CD14-positive monocyte (primary cell): ENCODE measurements around the gene GPR39. TPM values are rescaled to one million over a fixed set of nuclear protein-coding genes. Genes with fewer than 3 reads are reported as not detected.

Experiments used
- DNase-seq, 3 donors: peaks; one replicate each; pipeline ENCODE4 v3.0.0-alpha.2; 2011 to 2022
- H2AFZ ChIP-seq: 2 replicates; pipeline ENCODE4 v1.6.0; 2012; ENCODE audit warnings: mild to moderate bottlenecking, low read depth, low read length, inconsistent platforms; ENCODE audit not compliant: insufficient read depth, poor library complexity, severe bottlenecking
- H3K27ac ChIP-seq, 2 donors: 1 replicate in 1 of 2; 2 replicates in 1 of 2; pipeline ENCODE4 v1.5.1; 2012 to 2013; ENCODE audit warnings: low read length in 2 of 2, control low read depth in 1 of 2, inconsistent platforms in 1 of 2, low read depth in 1 of 2, mild to moderate bottlenecking in 1 of 2
- H3K27me3 ChIP-seq, 2 donors: one replicate each; pipeline versions ENCODE4 v1.6.0 to v1.6.1; 2011 to 2013; ENCODE audit warnings: low read length in 2 of 2; ENCODE audit not compliant: control insufficient read depth in 2 of 2, insufficient read depth in 2 of 2
- H3K36me3 ChIP-seq, 2 donors: replicated peaks in 1 of 2; 1 replicate in 1 of 2; 2 replicates in 1 of 2; pipeline versions ENCODE4 v1.5.1 to v1.6.1; 2012 to 2013; ENCODE audit warnings: low read length in 2 of 2, control low read depth in 1 of 2, inconsistent platforms in 1 of 2, mild to moderate bottlenecking in 1 of 2; ENCODE audit not compliant: insufficient read depth in 2 of 2, control insufficient read depth in 1 of 2
- H3K4me1 ChIP-seq, 2 donors: 1 replicate in 1 of 2; 2 replicates in 1 of 2; pipeline versions ENCODE4 v1.5.1 to v1.6.1; 2012 to 2013; ENCODE audit warnings: low read length in 2 of 2, control low read depth in 1 of 2, inconsistent platforms in 1 of 2, mild to moderate bottlenecking in 1 of 2, moderate library complexity in 1 of 2; ENCODE audit not compliant: insufficient read depth in 2 of 2, control insufficient read depth in 1 of 2
- H3K4me2 ChIP-seq: replicated peaks from 2 replicates; pipeline ENCODE3; 2012; ENCODE audit warnings: low read length, moderate library complexity, mild to moderate bottlenecking; ENCODE audit not compliant: poor library complexity, severe bottlenecking; ENCODE audit errors: extremely low read depth
- H3K4me3 ChIP-seq, 3 experiments: fragments of 200-600 bp in 1 of 3; sonication (generic) in 1 of 3; replicated peaks in 1 of 3; 1 replicate in 2 of 3; 2 replicates in 1 of 3; pipeline ENCODE4 v1.5.1; 2011 to 2013; ENCODE audit warnings: low read length in 3 of 3, mild to moderate bottlenecking in 3 of 3, control low read depth in 2 of 3, low read depth in 2 of 3, inconsistent platforms in 1 of 3, moderate library complexity in 1 of 3
- H3K79me2 ChIP-seq: 2 replicates; pipeline ENCODE4 v1.6.0; 2012; ENCODE audit warnings: mild to moderate bottlenecking, control low read depth, inconsistent platforms, low read length, moderate library complexity; ENCODE audit not compliant: insufficient read depth
- H3K9ac ChIP-seq: 2 replicates; pipeline ENCODE4 v1.6.0; 2017; ENCODE audit warnings: low read length, mild to moderate bottlenecking; ENCODE audit not compliant: insufficient read depth, poor library complexity, severe bottlenecking
- H3K9me3 ChIP-seq, 2 donors: replicated peaks in 1 of 2; 1 replicate in 1 of 2; 2 replicates in 1 of 2; pipeline versions ENCODE4 v1.5.1 to v1.6.1; 2012 to 2013; ENCODE audit warnings: low read length in 2 of 2, control low read depth in 1 of 2; ENCODE audit not compliant: control insufficient read depth in 1 of 2, insufficient read depth in 1 of 2
- H4K20me1 ChIP-seq: 2 replicates; pipeline ENCODE4 v1.6.0; 2012; ENCODE audit warnings: mild to moderate bottlenecking, low read length, control low read depth, moderate library complexity; ENCODE audit not compliant: insufficient read depth
- H3K27ac Mint-ChIP-seq, 7 donors: one replicate each; pipeline ENCODE4 v1.8.0; 2020; ENCODE audit warnings: mild to moderate bottlenecking in 7 of 7, mixed read lengths in 7 of 7, moderate library complexity in 6 of 7, inconsistent platforms in 2 of 7
- H3K27me3 Mint-ChIP-seq, 3 donors: one replicate each; pipeline ENCODE4 v1.8.0; 2021 to 2022; ENCODE audit warnings: low read depth in 3 of 3, mild to moderate bottlenecking in 3 of 3, mixed read lengths in 3 of 3, moderate library complexity in 3 of 3, inconsistent platforms in 1 of 3
- H3K36me3 Mint-ChIP-seq, 2 donors: one replicate each; pipeline ENCODE4 v1.8.0; 2020; ENCODE audit warnings: mixed read lengths in 2 of 2, inconsistent platforms in 1 of 2, mild to moderate bottlenecking in 1 of 2
- H3K4me1 Mint-ChIP-seq: one replicate; pipeline ENCODE4 v1.8.0; 2020; ENCODE audit warnings: mild to moderate bottlenecking, mixed read lengths
- H3K4me3 Mint-ChIP-seq, 2 donors: one replicate each; pipeline ENCODE4 v1.8.0; 2020; ENCODE audit warnings: mild to moderate bottlenecking in 2 of 2, mixed read lengths in 2 of 2, moderate library complexity in 1 of 2
- H3K9me3 Mint-ChIP-seq, 7 donors: one replicate each; pipeline ENCODE4 v1.8.0; 2020 to 2022; ENCODE audit warnings: mixed read lengths in 7 of 7, mild to moderate bottlenecking in 6 of 7, moderate library complexity in 6 of 7, inconsistent platforms in 2 of 7
- CTCF ChIP-seq: fragments of 200-600 bp; IDR thresholded peaks from one replicate; pipeline ENCODE4 v1.8.0; 2022; ENCODE audit warnings: antibody characterized with exemption, mild to moderate bottlenecking
- WGBS: methylation state at CpG from one replicate; pipeline ENCODE4 v1.1.5; 2013; ENCODE audit warnings: missing lambda C conversion rate; ENCODE audit not compliant: insufficient coverage; 5-methylcytosine and 5-hydroxymethylcytosine counted together
- intact Hi-C, 2 donors: fragments of 100-400 bp; cut with micrococcal nuclease; formaldehyde crosslinking; loops; one replicate each; pipeline versions ENCODE4 v1.15.0 to v1.15.1; 2023
- polyA plus RNA-seq, 3 donors: library from polyadenylated mRNA; depleted of rRNA in 1 of 3; unstranded in 2 of 3; stranded (reverse) in 1 of 3; fragments of 300-500 nt in 2 of 3; fragments of >200 nt in 1 of 3; fragmentation: Illumina TruSeq in 2 of 3; gene quantifications; 1 replicate in 2 of 3; 2 replicates in 1 of 3; pipeline ENCODE4 v1.2.3, GENCODE V29; 2012 to 2021

GPR39 gene
- polyA plus RNA-seq, 3 donors, result 0.12 TPM; not detected in 2

- Histone ChIP-seq H2AFZ (no peak overlapping the region), H3K9ac (no peak overlapping the region), H3K4me1 (no peaks in the 10 kb centered on the region), H3K27me3 (no peaks in the 10 kb centered on the region), H3K9me3 (no peaks in the 10 kb centered on the region), H3K27ac (no peak overlapping the region), H4K20me1 (no peaks in the 10 kb centered on the region), H3K36me3 (no peaks in the 10 kb centered on the region), H3K4me2 (no peak overlapping the region), H3K4me3 (no peak overlapping the region), H3K79me2 (no peaks in the 10 kb centered on the region)
- no CpG with 5 or more reads among the region's 2 CpGs for WGBS
- H3K36me3 Mint-ChIP-seq, result no peaks in the 10 kb centered on the region
- H3K9me3 Mint-ChIP-seq, result peaks cover 2 to 17% (median 5%) of the 10 kb centered on the region in 7 donors
- no peaks in the 10 kb centered on the region for H3K27me3 Mint-ChIP-seq
- no peak overlapping the region for H3K27ac Mint-ChIP-seq
- DNase-seq, result no peak
- no peaks in the 10 kb centered on the region for H3K4me1 Mint-ChIP-seq
- TF ChIP-seq CTCF, result no peak
- no peak overlapping the region for H3K4me3 Mint-ChIP-seq
- intact Hi-C loops, result no loop called here
Measured at GRCh38 chr2:132477962-132478361, 61.4 kb downstream of the GPR39 start.

GRCh38 chr2:132478461-132479105, 62.0 kb downstream of the GPR39 start:
- no peak for TF ChIP-seq CTCF
- 83% methylated on average over 1 of the region's 3 CpGs for WGBS
- no peak overlapping the region for H3K27ac Mint-ChIP-seq

More at GRCh38 chr2:132478461-132479105, 62.0 kb downstream of the GPR39 start:
- H4K20me1 ChIP-seq, result no peaks in the 10 kb centered on the region
- H3K9me3 Mint-ChIP-seq, result peaks cover 2 to 17% (median 5%) of the 10 kb centered on the region in 7 donors
- no peaks in the 10 kb centered on the region for H3K27me3 ChIP-seq
- H3K4me1 Mint-ChIP-seq, result no peaks in the 10 kb centered on the region
- H3K9ac ChIP-seq, result no peak overlapping the region
- H3K4me3 Mint-ChIP-seq, result no peak overlapping the region
- H3K79me2 ChIP-seq, result no peaks in the 10 kb centered on the region
- H2AFZ ChIP-seq, result no peak overlapping the region
- no peaks in the 10 kb centered on the region for H3K9me3 ChIP-seq
- no peaks in the 10 kb centered on the region for H3K36me3 Mint-ChIP-seq
- no peak overlapping the region for H3K4me3 ChIP-seq
- H3K4me2 ChIP-seq, result no peak overlapping the region
- no peaks in the 10 kb centered on the region for H3K27me3 Mint-ChIP-seq
- H3K36me3 ChIP-seq, result no peaks in the 10 kb centered on the region
- no peaks in the 10 kb centered on the region for H3K4me1 ChIP-seq
- intact Hi-C loops, result no loop called here
- no peak for DNase-seq
- no peak overlapping the region for H3K27ac ChIP-seq
